ENCODE results near the gene CDKAL1.

DNA sequence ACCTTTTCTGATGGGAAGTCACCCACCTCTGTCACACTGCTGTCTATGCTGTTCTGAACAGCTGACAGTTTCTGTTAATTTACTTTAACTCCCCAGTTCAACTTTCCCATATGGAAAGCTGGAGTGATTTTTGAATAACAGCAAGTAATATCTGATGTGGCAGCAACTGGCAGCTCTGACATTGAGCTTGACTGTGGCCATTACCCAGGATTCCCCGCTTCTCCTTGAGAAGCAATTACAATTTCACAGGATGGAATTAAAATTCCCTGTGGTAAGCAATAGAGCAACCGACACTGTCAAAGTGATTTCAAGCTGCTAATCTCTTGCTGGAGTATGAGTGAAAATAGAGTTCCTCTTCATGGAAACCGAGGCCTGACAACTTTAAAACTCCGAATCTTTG, 711.2 kb downstream of the CDKAL1 start:
- TF ChIP-seq EZH2 (optimal IDR thresholded peaks at IDR 0.05; ENCODE audit: low read depth, low read length) = no peak
- TF ChIP-seq, protein P1, sequence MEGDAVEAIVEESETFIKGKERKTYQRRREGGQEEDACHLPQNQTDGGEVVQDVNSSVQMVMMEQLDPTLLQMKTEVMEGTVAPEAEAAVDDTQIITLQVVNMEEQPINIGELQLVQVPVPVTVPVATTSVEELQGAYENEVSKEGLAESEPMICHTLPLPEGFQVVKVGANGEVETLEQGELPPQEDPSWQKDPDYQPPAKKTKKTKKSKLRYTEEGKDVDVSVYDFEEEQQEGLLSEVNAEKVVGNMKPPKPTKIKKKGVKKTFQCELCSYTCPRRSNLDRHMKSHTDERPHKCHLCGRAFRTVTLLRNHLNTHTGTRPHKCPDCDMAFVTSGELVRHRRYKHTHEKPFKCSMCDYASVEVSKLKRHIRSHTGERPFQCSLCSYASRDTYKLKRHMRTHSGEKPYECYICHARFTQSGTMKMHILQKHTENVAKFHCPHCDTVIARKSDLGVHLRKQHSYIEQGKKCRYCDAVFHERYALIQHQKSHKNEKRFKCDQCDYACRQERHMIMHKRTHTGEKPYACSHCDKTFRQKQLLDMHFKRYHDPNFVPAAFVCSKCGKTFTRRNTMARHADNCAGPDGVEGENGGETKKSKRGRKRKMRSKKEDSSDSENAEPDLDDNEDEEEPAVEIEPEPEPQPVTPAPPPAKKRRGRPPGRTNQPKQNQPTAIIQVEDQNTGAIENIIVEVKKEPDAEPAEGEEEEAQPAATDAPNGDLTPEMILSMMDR (IDR thresholded peaks at IDR 0.05; ENCODE audit: low read length) = no peak
